SIG-M5 treated with dmso at 0.1 percent for 504 hours (cell line): ENCODE data around the gene KIAA0753.
"Not testable (repeated sequence)": the region's sequence is repeated elsewhere in the genome, so short reads cannot be mapped to it uniquely, and the experiment has no call there.

Experiments used
- DNase-seq: peaks from one replicate; lab custom pipeline; 2025; ENCODE audit not compliant: unreplicated experiment; lab: John Stamatoyannopoulos, UW

The KIAA0753 gene

GRCh38 chr17:6668727-6669425 lies 28.4 kb upstream of the KIAA0753 start:
- DNase-seq, result no peak

GRCh38 chr17:6668219-6668618 lies 27.7 kb upstream of the KIAA0753 start:
- DNase-seq, result no peak

- DNase-seq, result no peak
Observed at GRCh38 chr17:6667516-6667915, 27.0 kb upstream of the KIAA0753 start.

- no peak for DNase-seq
Observed at GRCh38 chr17:6666557-6666956, 26.0 kb upstream of the KIAA0753 start.

GRCh38 chr17:6666077-6666521 lies 25.6 kb upstream of the KIAA0753 start:
- peak; percentile 44 for DNase-seq

GRCh38 chr17:6663200-6663599 lies 22.7 kb upstream of the KIAA0753 start:
- DNase-seq, result not testable (repeated sequence)

- no peak for DNase-seq
Observed at GRCh38 chr17:6661464-6661848, 20.9 kb upstream of the KIAA0753 start.

GRCh38 chr17:6660805-6661463 lies 20.4 kb upstream of the KIAA0753 start:
- DNase-seq, result peak; percentile 78

- DNase-seq, result no peak
Observed at GRCh38 chr17:6660101-6660500, 19.6 kb upstream of the KIAA0753 start.

GRCh38 chr17:6658411-6658810 lies 17.9 kb upstream of the KIAA0753 start:
- not testable (repeated sequence) for DNase-seq

- no peak for DNase-seq
Observed at GRCh38 chr17:6657633-6658287, 17.2 kb upstream of the KIAA0753 start.

GRCh38 chr17:6656797-6657632 lies 16.5 kb upstream of the KIAA0753 start:
- not testable (repeated sequence) for DNase-seq

GRCh38 chr17:6655732-6656361 lies 15.3 kb upstream of the KIAA0753 start:
- not testable (repeated sequence) for DNase-seq

- DNase-seq, result no peak
Observed at GRCh38 chr17:6654841-6655731, 14.6 kb upstream of the KIAA0753 start.

GRCh38 chr17:6651919-6652452 lies 11.5 kb upstream of the KIAA0753 start:
- DNase-seq, result no peak

GRCh38 chr17:6651354-6651918 lies 10.9 kb upstream of the KIAA0753 start, which contains the start of the genes C17orf100 and MED31:
Gene C17orf100 (plus strand): TSS chr17:6651762. CDS start chr17:6651914, 152 bp downstream.
Gene MED31 (minus strand): TSS chr17:6651605. CDS start chr17:6651528, 77 bp downstream.
- peak; percentile 95 for DNase-seq

GRCh38 chr17:6648181-6648580 lies 7.7 kb upstream of the KIAA0753 start:
- DNase-seq, result no peak

GRCh38 chr17:6643451-6644125 lies 3.1 kb upstream of the KIAA0753 start:
- no peak for DNase-seq
